Thoracic aorta (tissue), 2 donors: ENCODE data around the gene HSBP1L1. TPM values are rescaled to one million over a fixed set of nuclear protein-coding genes. Genes with fewer than 3 reads are reported as not detected.

Experiments used
- ATAC-seq: fragments of 150-250 bp; one replicate; pipeline ENCODE4 v1.8.0; 2017; ENCODE audit warnings: low read depth; ENCODE audit not compliant: insufficient number of reproducible peaks, low FRiP score
- DNase-seq: peaks from one replicate; pipeline ENCODE4 v3.0.0-alpha.2; 2020; ENCODE audit warnings: low spot score
- H3K27ac ChIP-seq, 2 donors: fragments of 200-600 bp; sonication (generic); 1 replicate in 1 of 2; 2 replicates in 1 of 2; pipeline ENCODE4 v1.5.1; 2016; ENCODE audit warnings: mild to moderate bottlenecking in 2 of 2, moderate library complexity in 2 of 2
- H3K27me3 ChIP-seq: fragments of 200-600 bp; sonication (generic); replicated peaks from 2 replicates; pipeline ENCODE4 v1.6.0; 2016; ENCODE audit warnings: mild to moderate bottlenecking; ENCODE audit not compliant: insufficient read depth
- H3K36me3 ChIP-seq: fragments of 200-600 bp; sonication (generic); one replicate; pipeline ENCODE4 v1.5.1; 2016
- H3K4me1 ChIP-seq, 2 donors: fragments of 200-600 bp; sonication (generic); 1 replicate in 1 of 2; 2 replicates in 1 of 2; pipeline versions ENCODE4 v1.5.1 to v1.6.0; 2016; ENCODE audit warnings: low read depth in 2 of 2, mild to moderate bottlenecking in 1 of 2; ENCODE audit not compliant: control insufficient read depth in 1 of 2
- H3K4me3 ChIP-seq: fragments of 200-600 bp; sonication (generic); 2 replicates; pipeline ENCODE4 v1.5.1; 2016; ENCODE audit warnings: mild to moderate bottlenecking
- H3K9me3 ChIP-seq: fragments of 200-600 bp; sonication (generic); 2 replicates; pipeline ENCODE4 v1.5.1; 2016
- CTCF ChIP-seq: fragments of 200-600 bp; sonication (generic); IDR thresholded peaks from one replicate; pipeline ENCODE4 v1.5.1; 2019; ENCODE audit warnings: antibody characterized with exemption
- total RNA-seq, 2 donors: library from RNA; depleted of rRNA; stranded (reverse); fragments of >200 nt; gene quantifications; one replicate each; pipeline versions ENCODE4 v1.1.0 to v1.2.3, GENCODE V29; 2016

Gene HSBP1L1
- total RNA-seq, 2 donors from 2014 or later: 8.5 to 11.6 TPM

- H3K27me3 ChIP-seq: no peaks in the 10 kb centered on the region
- no peaks in the 10 kb centered on the region for H3K4me1 ChIP-seq
- no peak overlapping the region for H3K27ac ChIP-seq
- H3K4me3 ChIP-seq: no peak overlapping the region
- no peak for DNase-seq
- H3K36me3 ChIP-seq: peaks cover 21% of the 10 kb centered on the region
- H3K9me3 ChIP-seq: no peaks in the 10 kb centered on the region
- no peak for TF ChIP-seq CTCF
- no peak for ATAC-seq
Observed at GRCh38 chr18:79917169-79917852, 47.1 kb upstream of the HSBP1L1 start.

- Histone ChIP-seq H3K4me3 (no peak overlapping the region), H3K4me1 (no peaks in the 10 kb centered on the region), H3K27ac (no peak overlapping the region), H3K27me3 (no peaks in the 10 kb centered on the region), H3K9me3 (no peaks in the 10 kb centered on the region), H3K36me3 (peaks cover 21% of the 10 kb centered on the region)
- no peak for ATAC-seq
- no peak for TF ChIP-seq CTCF
- DNase-seq: no peak
Observed at GRCh38 chr18:79917853-79918614, 46.4 kb upstream of the HSBP1L1 start.

GRCh38 chr18:79918615-79919011, 45.8 kb upstream of the HSBP1L1 start:
- TF ChIP-seq CTCF: no peak
- no peak overlapping the region for H3K27ac ChIP-seq
- H3K27me3 ChIP-seq: no peaks in the 10 kb centered on the region
- H3K4me3 ChIP-seq: no peak overlapping the region
- H3K4me1 ChIP-seq: no peaks in the 10 kb centered on the region
- no peaks in the 10 kb centered on the region for H3K9me3 ChIP-seq
- DNase-seq (no peak), ATAC-seq (no peak)
- peaks cover 21% of the 10 kb centered on the region for H3K36me3 ChIP-seq

- H3K4me3 ChIP-seq: no peak overlapping the region
- peaks cover 21% of the 10 kb centered on the region for H3K36me3 ChIP-seq
- no peaks in the 10 kb centered on the region for H3K27me3 ChIP-seq
- no peak for DNase-seq
- H3K27ac ChIP-seq: no peak overlapping the region
- no peaks in the 10 kb centered on the region for H3K4me1 ChIP-seq
- no peak for ATAC-seq
- no peaks in the 10 kb centered on the region for H3K9me3 ChIP-seq
- TF ChIP-seq CTCF: no peak
Observed at GRCh38 chr18:79919089-79919488, 45.4 kb upstream of the HSBP1L1 start.

- DNase-seq: no peak
Observed at GRCh38 chr18:79921984-79922965, 42.2 kb upstream of the HSBP1L1 start.

More at GRCh38 chr18:79921984-79922965, 42.2 kb upstream of the HSBP1L1 start:
- Histone ChIP-seq H3K27ac (no peak overlapping the region), H3K4me3 (no peak overlapping the region), H3K9me3 (no peaks in the 10 kb centered on the region), H3K36me3 (peaks cover 9% of the 10 kb centered on the region), H3K27me3 (no peaks in the 10 kb centered on the region), H3K4me1 (peaks cover 0 to 6% of the 10 kb centered on the region in 2 donors)
- no peak for TF ChIP-seq CTCF
- no peak for ATAC-seq
